SK-N-SH treated with all-trans-retinoic acid at 6 μM for 48 hours (cell line): ENCODE data around the gene DOK6.
"Not testable (repeated sequence)": the region's sequence is repeated elsewhere in the genome, so short reads cannot be mapped to it uniquely, and the experiment has no call there.

Experiments
- ATAC-seq: fragments of 200-7000 bp; cut with Tn5 transposase; 3 replicates; pipeline ENCODE4 v1.9.1; 2020; ENCODE audit warnings: mild to moderate bottlenecking, moderate library complexity
- ARNTL ChIP-seq: fragments of 450-650 bp; formaldehyde crosslinking; IDR thresholded peaks from 2 replicates; pipeline ENCODE4 v1.5.0; 2020; ENCODE audit warnings: low read depth, mild to moderate bottlenecking, moderate library complexity, borderline replicate concordance
- BACH2 ChIP-seq: fragments of 250-450 bp; sonication (Bioruptor Pico); IDR thresholded peaks from 2 replicates; pipeline ENCODE4 v1.9.0; 2021; ENCODE audit warnings: mild to moderate bottlenecking, borderline replicate concordance
- CSDC2 ChIP-seq: fragments of 250-450 bp; sonication (Bioruptor Pico); IDR thresholded peaks from 2 replicates; pipeline ENCODE4 v1.5.0; 2020; ENCODE audit warnings: mild to moderate bottlenecking, moderate library complexity
- GLIS3 ChIP-seq: fragments of 250-450 bp; sonication (Bioruptor Pico); IDR thresholded peaks from 2 replicates; pipeline ENCODE4 v1.5.0; 2020; ENCODE audit warnings: mild to moderate bottlenecking, moderate library complexity
- ISL1 ChIP-seq: fragments of 250-450 bp; sonication (Bioruptor Pico); IDR thresholded peaks from 2 replicates; pipeline ENCODE4 v2.1.2; 2022; ENCODE audit warnings: mild to moderate bottlenecking, moderate library complexity
- OSR1 ChIP-seq: fragments of 250-450 bp; sonication (Bioruptor Pico); IDR thresholded peaks from 2 replicates; pipeline ENCODE4 v1.8.0; 2022; ENCODE audit warnings: moderate library complexity, mild to moderate bottlenecking, inconsistent platforms
- PATZ1 ChIP-seq: fragments of 250-450 bp; sonication (Bioruptor Pico); IDR thresholded peaks from 2 replicates; pipeline ENCODE4 v1.8.0; 2020; ENCODE audit warnings: mild to moderate bottlenecking, moderate library complexity, borderline replicate concordance
- POU6F1 ChIP-seq: fragments of 250-450 bp; sonication (Bioruptor Pico); IDR thresholded peaks from 2 replicates; pipeline ENCODE4 v1.8.0; 2021; ENCODE audit warnings: low read depth, mild to moderate bottlenecking, moderate library complexity, borderline replicate concordance
- PPARA ChIP-seq: fragments of 250-450 bp; sonication (Bioruptor Pico); IDR thresholded peaks from 2 replicates; pipeline ENCODE4 v1.5.0; 2020; ENCODE audit warnings: mild to moderate bottlenecking, borderline replicate concordance
- RARB ChIP-seq: fragments of 250-450 bp; sonication (Bioruptor Pico); IDR thresholded peaks from 2 replicates; pipeline ENCODE4 v1.8.0; 2021; ENCODE audit warnings: mild to moderate bottlenecking, moderate library complexity
- SNAI2 ChIP-seq: fragments of 250-450 bp; sonication (Bioruptor Pico); IDR thresholded peaks from 2 replicates; pipeline ENCODE4 v1.5.0; 2020; ENCODE audit warnings: mild to moderate bottlenecking, moderate library complexity
- TCF4 ChIP-seq: fragments of 250-450 bp; sonication (Bioruptor Pico); IDR thresholded peaks from 2 replicates; pipeline ENCODE4 v1.8.0; 2021; ENCODE audit warnings: mild to moderate bottlenecking, moderate library complexity, borderline replicate concordance
- ZC3H10 ChIP-seq: fragments of 250-450 bp; sonication (Bioruptor Pico); IDR thresholded peaks from 2 replicates; pipeline ENCODE4 v1.5.1; 2021; ENCODE audit warnings: mild to moderate bottlenecking, moderate library complexity
- ZFP3 ChIP-seq: fragments of 250-450 bp; sonication (Bioruptor Pico); IDR thresholded peaks from 2 replicates; pipeline ENCODE4 v1.5.0; 2020; ENCODE audit warnings: mild to moderate bottlenecking, moderate library complexity
- ZFP30 ChIP-seq: fragments of 450-650 bp; formaldehyde crosslinking; IDR thresholded peaks from 2 replicates; pipeline ENCODE4 v1.5.0; 2022; ENCODE audit warnings: mild to moderate bottlenecking, moderate library complexity
- ZNF565 ChIP-seq: fragments of 450-650 bp; formaldehyde crosslinking; conservative IDR thresholded peaks from 2 replicates; pipeline ENCODE4 v1.5.0; 2020; ENCODE audit warnings: low read depth, mild to moderate bottlenecking, moderate library complexity
- ZNF70 ChIP-seq: fragments of 450-650 bp; formaldehyde crosslinking; IDR thresholded peaks from 2 replicates; pipeline ENCODE4 v1.5.0; 2020; ENCODE audit warnings: mild to moderate bottlenecking, moderate library complexity
- ZNF8 ChIP-seq: fragments of 450-650 bp; formaldehyde crosslinking; IDR thresholded peaks from 2 replicates; pipeline ENCODE4 v1.5.0; 2020; ENCODE audit warnings: mild to moderate bottlenecking, moderate library complexity
- TF ChIP-seq, protein P1 (sequence below): fragments of 250-450 bp; sonication (Bioruptor Pico); IDR thresholded peaks from 2 replicates; pipeline ENCODE4 v1.5.1; 2021; ENCODE audit warnings: mild to moderate bottlenecking, moderate library complexity
- TF ChIP-seq, protein P2 (sequence below): fragments of 250-450 bp; sonication (Bioruptor Pico); IDR thresholded peaks from 2 replicates; pipeline ENCODE4 v1.5.1; 2020; ENCODE audit warnings: low read depth, mild to moderate bottlenecking, moderate library complexity

DOK6 gene

GRCh38 chr18:69878213-69878933 is 477.7 kb downstream of the DOK6 start:
- no peak for ATAC-seq
- TF ChIP-seq ZNF565 (CRISPR knock-in tag), result no peak
- no peak for TF ChIP-seq CSDC2 (CRISPR knock-in tag)
- no peak for TF ChIP-seq TCF4 (CRISPR knock-in tag)
- TF ChIP-seq, protein P1, sequence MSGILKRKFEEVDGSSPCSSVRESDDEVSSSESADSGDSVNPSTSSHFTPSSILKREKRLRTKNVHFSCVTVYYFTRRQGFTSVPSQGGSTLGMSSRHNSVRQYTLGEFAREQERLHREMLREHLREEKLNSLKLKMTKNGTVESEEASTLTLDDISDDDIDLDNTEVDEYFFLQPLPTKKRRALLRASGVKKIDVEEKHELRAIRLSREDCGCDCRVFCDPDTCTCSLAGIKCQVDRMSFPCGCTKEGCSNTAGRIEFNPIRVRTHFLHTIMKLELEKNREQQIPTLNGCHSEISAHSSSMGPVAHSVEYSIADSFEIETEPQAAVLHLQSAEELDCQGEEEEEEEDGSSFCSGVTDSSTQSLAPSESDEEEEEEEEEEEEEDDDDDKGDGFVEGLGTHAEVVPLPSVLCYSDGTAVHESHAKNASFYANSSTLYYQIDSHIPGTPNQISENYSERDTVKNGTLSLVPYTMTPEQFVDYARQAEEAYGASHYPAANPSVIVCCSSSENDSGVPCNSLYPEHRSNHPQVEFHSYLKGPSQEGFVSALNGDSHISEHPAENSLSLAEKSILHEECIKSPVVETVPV, result no peak
- TF ChIP-seq RARB (CRISPR knock-in tag), result no peak
- no peak for TF ChIP-seq BACH2 (CRISPR knock-in tag)
- TF ChIP-seq PATZ1 (CRISPR knock-in tag), result no peak
- TF ChIP-seq POU6F1 (CRISPR knock-in tag), result no peak
- TF ChIP-seq ISL1 (CRISPR knock-in tag), result no peak
- TF ChIP-seq ZFP30 (CRISPR knock-in tag), result no peak
- no peak for TF ChIP-seq ZFP3

DNA sequence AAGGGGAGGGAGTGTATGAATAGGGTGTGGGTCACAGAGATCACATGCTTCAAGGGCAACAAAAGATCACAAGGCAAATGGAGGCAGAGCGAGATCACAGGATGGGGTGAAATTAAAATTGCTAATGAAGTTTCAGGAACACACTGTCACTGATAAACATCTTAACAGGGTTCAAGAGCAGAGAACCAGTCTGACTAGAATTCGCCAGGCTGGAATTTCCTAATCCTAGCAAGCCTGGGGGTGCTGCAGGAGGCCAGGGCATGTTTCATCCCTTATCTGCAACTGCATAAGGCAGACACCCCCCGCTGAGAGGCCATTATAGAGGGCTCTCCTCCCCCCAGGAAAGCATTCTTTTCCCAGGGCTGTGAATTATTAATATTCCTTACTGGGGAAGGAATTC is 478.4 kb downstream of the DOK6 start:
- ATAC-seq, result not testable (repeated sequence)

- no peak for ATAC-seq
- TF ChIP-seq, protein P1, result no peak
- TF ChIP-seq ZNF565 (CRISPR knock-in tag), result no peak
- TF ChIP-seq BACH2 (CRISPR knock-in tag), result no peak
- TF ChIP-seq ZNF70, result no peak
- TF ChIP-seq POU6F1 (CRISPR knock-in tag), result no peak
- TF ChIP-seq ZC3H10 (CRISPR knock-in tag), result no peak
- TF ChIP-seq, protein P2, sequence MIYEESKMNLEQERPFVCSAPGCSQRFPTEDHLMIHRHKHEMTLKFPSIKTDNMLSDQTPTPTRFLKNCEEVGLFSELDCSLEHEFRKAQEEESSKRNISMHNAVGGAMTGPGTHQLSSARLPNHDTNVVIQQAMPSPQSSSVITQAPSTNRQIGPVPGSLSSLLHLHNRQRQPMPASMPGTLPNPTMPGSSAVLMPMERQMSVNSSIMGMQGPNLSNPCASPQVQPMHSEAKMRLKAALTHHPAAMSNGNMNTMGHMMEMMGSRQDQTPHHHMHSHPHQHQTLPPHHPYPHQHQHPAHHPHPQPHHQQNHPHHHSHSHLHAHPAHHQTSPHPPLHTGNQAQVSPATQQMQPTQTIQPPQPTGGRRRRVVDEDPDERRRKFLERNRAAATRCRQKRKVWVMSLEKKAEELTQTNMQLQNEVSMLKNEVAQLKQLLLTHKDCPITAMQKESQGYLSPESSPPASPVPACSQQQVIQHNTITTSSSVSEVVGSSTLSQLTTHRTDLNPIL (CRISPR knock-in tag), result no peak
- TF ChIP-seq TCF4 (CRISPR knock-in tag), result no peak
- TF ChIP-seq RARB (CRISPR knock-in tag), result no peak
- TF ChIP-seq GLIS3 (CRISPR knock-in tag), result no peak
- TF ChIP-seq ARNTL (CRISPR knock-in tag), result no peak
- TF ChIP-seq ZNF8 (CRISPR knock-in tag), result no peak
- no peak for TF ChIP-seq SNAI2 (CRISPR knock-in tag)
- no peak for TF ChIP-seq ZFP3
- no peak for TF ChIP-seq OSR1 (CRISPR knock-in tag)
- TF ChIP-seq PATZ1 (CRISPR knock-in tag), result no peak
- no peak for TF ChIP-seq ISL1 (CRISPR knock-in tag)
- TF ChIP-seq PPARA (CRISPR knock-in tag), result no peak
- TF ChIP-seq, all 23 proteins: peak for 0
Observed at GRCh38 chr18:69880083-69880482, 479.4 kb downstream of the DOK6 start.
